GM19395 (cell line): ENCODE data around the gene RIBC1.
"Not testable (repeated sequence)": the region's sequence is repeated elsewhere in the genome, so short reads cannot be mapped to it uniquely, and the experiment has no call there.

Source experiments
- ATAC-seq: cut with Tn5 transposase; IDR thresholded peaks from one replicate; pipeline ENCODE4 v1.9.1; 2021; ENCODE audit warnings: mild to moderate bottlenecking, moderate library complexity; ENCODE audit not compliant: unreplicated experiment

Gene RIBC1

GRCh38 chrX:53422861-53423306 is at the start of gene RIBC1:
RIBC1 (plus strand) TSS chrX:53422873; CDS start chrX:53426277, 3,404 bp downstream.
- ATAC-seq, result no peak

GRCh38 chrX:53373307-53373706 is 49.4 kb upstream of the RIBC1 start:
- no peak for ATAC-seq

- ATAC-seq, result no peak
These were observed 48.4 kb upstream of the RIBC1 start for GRCh38 chrX:53374222-53374820.

- ATAC-seq, result no peak
These were observed 47.8 kb upstream of the RIBC1 start for GRCh38 chrX:53374923-53375322.

- ATAC-seq, result no peak
These were observed 45.8 kb upstream of the RIBC1 start for GRCh38 chrX:53376888-53377287.

- no peak for ATAC-seq
These were observed 45.2 kb upstream of the RIBC1 start for GRCh38 chrX:53377464-53377863.

GRCh38 chrX:53379008-53379710 is 43.5 kb upstream of the RIBC1 start:
- ATAC-seq, result no peak

- no peak for ATAC-seq
These were observed 42.9 kb upstream of the RIBC1 start for GRCh38 chrX:53379747-53380146.

- ATAC-seq, result no peak
These were observed 39.1 kb upstream of the RIBC1 start for GRCh38 chrX:53383376-53384076.

- ATAC-seq, result no peak
These were observed 26.9 kb upstream of the RIBC1 start for GRCh38 chrX:53395605-53396298.

- ATAC-seq, result no peak
These were observed 24.5 kb upstream of the RIBC1 start for GRCh38 chrX:53398216-53398615.

- no peak for ATAC-seq
These were observed 19.1 kb upstream of the RIBC1 start for GRCh38 chrX:53403535-53403934.

- ATAC-seq, result no peak
These were observed 10.2 kb upstream of the RIBC1 start for GRCh38 chrX:53412446-53412845.

- not testable (repeated sequence) for ATAC-seq
These were observed 2.3 kb upstream of the RIBC1 start for GRCh38 chrX:53420351-53420750.

- no peak for ATAC-seq
These were observed 1.5 kb upstream of the RIBC1 start for GRCh38 chrX:53421125-53421524.

GRCh38 chrX:53421772-53422085 is 944 bp upstream of the RIBC1 start:
- ATAC-seq, result peak; percentile 15

- peak; percentile 95 for ATAC-seq
These were observed 400 bp upstream of the RIBC1 start, which contains the start of gene SMC1A for GRCh38 chrX:53422086-53422860. SMC1A (minus strand) TSS chrX:53422654; CDS start chrX:53422600, 54 bp downstream.

- no peak for ATAC-seq
These were observed 7.1 kb downstream of the RIBC1 start for GRCh38 chrX:53429755-53430154.

- no peak for ATAC-seq
These were observed 7.6 kb downstream of the RIBC1 start for GRCh38 chrX:53430231-53430630.
